ENCODE data around the gene GRB14.
"Not testable (repeated sequence)": the region's sequence is repeated elsewhere in the genome, so short reads cannot be mapped to it uniquely, and the experiment has no call there.

The GRB14 gene

DNA sequence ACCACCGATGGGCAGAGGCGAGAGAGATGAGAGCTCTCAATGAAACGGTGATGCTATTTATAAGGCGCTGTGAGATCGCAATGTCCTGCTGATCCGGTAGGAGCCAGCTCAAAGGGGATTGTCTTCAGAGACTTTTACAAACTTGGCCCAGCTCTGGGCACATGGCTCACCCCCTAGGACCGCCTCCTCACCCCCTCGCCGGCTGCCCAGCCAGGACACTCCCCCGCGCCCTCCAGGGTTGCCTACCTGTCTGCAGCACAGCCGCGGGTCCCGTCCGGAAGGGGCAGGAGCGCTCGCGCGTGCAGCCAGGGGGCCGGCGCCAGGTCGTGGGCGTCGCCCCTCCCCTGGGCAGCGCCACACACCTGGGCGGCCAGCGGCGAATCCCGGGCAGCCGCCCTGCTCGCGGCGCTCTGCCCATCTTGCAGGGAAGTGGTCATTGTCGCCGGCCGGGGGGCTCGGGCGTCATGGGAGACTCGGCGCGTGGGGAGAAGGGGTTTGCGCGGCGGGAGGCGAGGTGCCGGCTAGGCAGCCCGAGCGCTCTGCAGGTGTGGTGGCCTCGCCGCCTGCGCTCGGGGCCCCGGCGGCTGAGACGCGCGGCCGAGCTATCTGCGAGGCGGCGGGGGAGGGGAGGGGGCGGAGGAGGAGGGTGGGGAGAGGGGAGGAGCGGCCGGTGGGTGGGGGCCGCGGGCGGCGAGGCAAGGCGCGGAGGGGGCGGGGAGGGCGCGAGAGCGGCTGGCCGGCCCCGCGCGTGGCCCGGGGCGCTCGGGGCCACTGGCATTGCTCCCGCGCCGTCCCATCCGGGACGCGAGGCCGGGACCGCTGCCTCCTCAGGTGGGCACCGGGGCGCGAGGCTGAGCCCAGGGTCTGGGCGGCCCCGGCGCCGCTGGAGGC, at the start of gene GRB14:
GRB14 (minus strand) TSS at position 610 of the 891 bp plus-strand sequence; CDS start at position 437, 173 bp downstream.
- FAIRE-seq = no peak
- no peak for DNase-seq (ENCODE audit: extremely low spot score, insufficient read length, low read depth)

DNA sequence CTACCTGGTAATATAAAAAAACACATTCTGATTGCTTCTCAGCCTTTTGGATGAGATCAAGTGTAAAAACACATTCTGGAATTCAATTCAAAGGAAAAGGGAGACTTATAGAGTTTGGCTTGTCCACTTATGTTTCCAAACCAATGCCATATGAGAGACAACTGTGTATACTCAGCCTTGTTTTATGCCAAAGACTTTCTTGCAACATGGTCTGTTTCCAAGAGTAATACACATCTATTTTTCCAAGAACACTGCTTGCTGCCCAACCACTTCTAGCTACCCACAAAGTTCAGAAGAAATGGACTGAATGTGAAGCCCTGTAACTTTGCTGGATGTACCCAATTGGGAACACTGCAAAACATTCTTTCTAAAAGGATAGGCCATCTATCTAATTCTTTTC, 48.0 kb upstream of the GRB14 start:
- no peak for DNase-seq (ENCODE audit: extremely low spot score, insufficient read length, low read depth)
- no peak for FAIRE-seq

DNA sequence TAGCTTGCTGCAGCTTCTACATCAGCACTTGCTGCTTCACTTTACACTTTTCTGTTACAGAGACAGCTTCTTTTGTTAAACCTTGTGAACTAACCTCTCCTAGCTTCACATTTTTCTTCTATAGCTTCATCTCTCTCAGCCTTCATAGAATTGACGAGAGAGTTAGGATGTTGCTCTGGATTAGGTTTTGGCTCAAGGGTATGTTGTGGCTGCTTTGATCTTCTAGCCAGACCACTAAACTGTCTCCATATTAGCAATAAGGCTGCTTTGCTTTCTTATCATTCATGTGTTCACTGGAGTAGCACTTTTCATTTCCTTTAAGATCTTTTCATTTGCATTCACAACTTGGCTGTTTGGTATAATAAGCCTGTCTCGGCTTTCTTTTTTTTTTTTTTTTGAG, 46.3 kb upstream of the GRB14 start:
- DNase-seq (ENCODE audit: extremely low spot score, insufficient read length, low read depth) (no peak), FAIRE-seq (no peak)

DNA sequence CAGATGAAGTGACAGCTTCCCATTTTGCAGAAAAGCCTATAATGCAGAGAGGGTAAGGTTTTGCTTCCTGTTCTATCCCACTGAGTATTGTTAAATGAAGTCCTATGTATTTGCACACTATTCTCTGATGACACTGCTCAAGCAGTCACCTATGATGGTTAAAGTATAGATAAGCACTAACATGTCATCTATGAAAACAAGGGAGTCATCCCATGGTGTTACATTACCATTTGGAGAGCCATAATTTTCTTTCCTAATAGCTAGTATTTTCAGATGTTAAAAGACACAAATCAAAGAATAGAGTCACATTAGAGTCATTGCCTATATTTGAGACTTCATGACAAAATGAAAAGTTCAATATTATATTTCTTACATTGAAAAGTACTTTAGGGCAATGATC, 42.8 kb upstream of the GRB14 start:
- DNase-seq (ENCODE audit: extremely low spot score, insufficient read length, low read depth) (no peak), FAIRE-seq (no peak)

DNA sequence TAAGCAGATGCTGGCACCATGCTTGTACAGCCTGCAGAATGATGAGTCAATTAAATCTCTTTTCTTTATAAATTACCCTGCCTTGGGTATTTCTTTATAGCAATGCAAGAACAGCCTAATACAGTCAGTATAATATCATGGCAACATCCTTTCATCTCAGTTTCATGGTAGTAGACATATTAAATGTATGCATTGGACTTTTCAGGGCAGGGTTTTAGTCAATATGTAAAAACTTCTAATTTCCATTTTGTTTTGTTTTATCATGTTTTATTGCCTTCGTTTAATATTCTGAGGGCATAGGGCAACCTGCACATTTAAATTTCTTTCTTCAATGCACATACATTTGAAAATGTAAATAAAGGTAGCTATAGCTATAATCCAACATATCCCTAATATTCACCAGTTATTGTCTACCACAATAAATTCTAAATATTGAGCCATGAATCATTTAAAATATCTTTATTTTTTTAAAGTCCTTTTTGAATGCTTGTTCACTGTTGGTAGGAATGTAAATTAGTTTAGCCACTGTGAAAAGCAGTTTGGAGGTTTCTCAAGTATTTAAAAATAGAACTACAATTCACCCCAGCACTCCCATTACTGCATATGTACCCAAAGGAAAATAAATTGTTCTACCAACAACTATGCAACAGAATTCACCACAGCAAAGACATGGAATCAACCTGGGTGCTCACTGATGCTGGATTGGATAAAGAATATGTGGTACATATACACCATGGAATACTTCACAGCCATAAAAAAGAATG, 41.8 kb upstream of the GRB14 start:
- FAIRE-seq = no peak
- no peak for DNase-seq (ENCODE audit: extremely low spot score, insufficient read length, low read depth)

DNA sequence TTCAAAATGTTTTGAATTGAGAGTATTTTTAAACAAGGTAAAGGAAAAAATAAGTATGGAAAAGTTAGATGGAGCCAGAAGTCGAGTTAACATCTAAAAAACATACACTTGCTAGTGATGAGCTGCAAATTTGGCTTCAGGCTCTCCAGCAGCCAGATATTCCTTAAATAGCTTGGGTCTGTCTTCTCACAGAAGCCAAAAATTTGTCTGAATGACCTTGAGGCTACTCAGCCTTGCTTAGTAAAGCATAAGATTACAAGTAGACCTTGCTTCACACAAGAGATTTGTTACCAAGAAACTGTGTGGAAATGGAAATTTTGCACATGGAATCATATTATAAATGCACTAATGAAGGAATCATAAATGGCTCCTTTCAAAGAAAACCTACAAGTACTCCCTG, 40.8 kb upstream of the GRB14 start:
- FAIRE-seq = no peak
- no peak for DNase-seq (ENCODE audit: extremely low spot score, insufficient read length, low read depth)

DNA sequence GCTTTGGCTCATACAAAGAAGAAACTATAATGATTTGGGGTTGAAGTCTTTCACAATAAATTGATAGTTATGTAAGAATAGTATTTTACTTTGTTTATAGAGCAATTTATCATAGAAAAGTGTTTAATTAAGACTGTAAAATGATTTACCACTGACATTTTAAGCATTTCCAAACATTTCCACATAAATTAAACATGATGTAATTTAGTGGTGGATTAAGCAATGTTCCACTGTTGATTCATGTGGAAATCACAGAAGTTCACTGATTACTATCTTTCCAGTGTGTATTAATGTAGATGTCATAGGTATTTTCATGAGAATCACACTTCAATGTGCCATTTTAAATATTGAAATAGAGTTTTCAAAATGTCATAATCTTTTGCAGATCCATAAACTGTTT, 40.1 kb upstream of the GRB14 start:
- DNase-seq (ENCODE audit: extremely low spot score, insufficient read length, low read depth) (no peak), FAIRE-seq (no peak)

DNA sequence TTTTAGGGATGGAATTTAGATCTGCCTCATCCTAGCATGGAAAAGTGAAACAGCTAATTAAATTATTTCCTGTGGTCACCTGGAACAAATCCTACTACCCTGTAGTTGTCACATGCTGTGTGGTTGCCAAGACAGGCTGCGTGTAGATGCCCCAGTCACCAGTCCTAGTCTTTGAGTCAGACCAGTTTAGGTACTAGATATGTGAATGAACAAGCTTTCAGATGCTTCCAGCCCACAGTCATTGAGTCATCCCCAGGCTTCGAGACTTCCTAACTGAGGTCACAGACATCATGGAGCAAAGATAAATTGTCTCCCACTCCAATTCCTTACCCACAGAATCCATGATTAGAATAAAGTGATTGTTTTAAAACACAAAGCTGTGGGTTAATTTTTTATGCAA, 35.8 kb upstream of the GRB14 start:
- no peak for DNase-seq (ENCODE audit: extremely low spot score, insufficient read length, low read depth)
- no peak for FAIRE-seq

DNA sequence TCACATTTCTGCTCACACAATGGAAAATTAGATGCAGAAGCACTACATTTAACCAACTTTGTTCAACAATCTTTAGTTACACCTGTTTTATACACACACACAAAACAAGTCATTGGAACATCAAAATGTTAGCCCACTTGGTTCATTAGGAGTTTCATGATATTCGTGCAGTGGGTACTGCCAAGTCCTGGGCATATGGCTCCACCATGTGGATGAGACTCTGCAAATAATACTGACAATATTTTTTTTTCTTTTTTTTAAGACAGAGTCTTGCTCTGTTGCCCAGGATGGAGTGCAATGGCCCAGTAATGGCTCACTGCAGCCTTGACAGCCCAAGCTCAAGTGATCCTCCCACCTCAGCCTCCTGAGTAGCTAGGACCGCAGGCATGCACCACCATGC, 34.5 kb upstream of the GRB14 start:
- DNase-seq (ENCODE audit: extremely low spot score, insufficient read length, low read depth) (no peak), FAIRE-seq (no peak)

DNA sequence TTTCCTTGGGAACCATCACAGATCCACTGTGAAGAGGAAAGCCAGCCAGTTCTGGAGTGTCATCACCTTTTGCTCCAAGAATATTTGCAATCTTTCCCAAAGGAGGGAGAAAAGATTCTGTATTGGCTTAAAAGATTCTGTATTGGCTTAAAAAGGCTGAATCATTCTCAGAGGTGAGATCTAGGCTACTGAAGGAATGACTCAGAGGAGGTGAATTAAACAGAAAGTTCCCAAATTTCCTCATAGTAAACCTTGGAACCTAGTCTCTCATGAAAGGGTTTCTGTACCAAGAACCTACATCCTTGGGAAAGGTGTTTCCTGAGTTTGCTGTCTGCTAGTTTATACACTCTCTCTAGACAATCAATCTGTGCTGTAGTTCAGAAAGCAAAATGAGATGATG, 34.1 kb upstream of the GRB14 start:
- DNase-seq (ENCODE audit: extremely low spot score, insufficient read length, low read depth) = no peak
- FAIRE-seq = no peak

DNA sequence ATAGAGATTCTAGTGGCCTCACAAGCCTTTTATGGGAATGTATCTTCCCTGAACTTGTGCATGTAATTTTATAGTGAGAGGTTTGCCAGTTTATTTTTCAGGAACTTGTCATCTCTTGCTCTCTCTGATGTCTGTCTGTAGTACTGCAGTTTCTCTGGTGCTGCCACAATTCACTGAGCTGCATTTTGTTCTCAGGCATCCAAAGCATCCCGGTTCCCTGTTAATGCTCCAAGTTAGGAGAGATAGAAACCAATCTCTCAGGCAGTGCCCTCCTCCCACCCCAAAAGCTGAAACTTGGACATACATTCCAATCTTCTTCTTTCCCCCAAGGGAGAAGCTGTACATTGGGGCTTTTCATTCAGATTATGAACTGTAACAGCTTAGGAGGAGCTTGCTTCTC, 30.1 kb upstream of the GRB14 start:
- FAIRE-seq (no peak), DNase-seq (ENCODE audit: extremely low spot score, insufficient read length, low read depth) (no peak)

DNA sequence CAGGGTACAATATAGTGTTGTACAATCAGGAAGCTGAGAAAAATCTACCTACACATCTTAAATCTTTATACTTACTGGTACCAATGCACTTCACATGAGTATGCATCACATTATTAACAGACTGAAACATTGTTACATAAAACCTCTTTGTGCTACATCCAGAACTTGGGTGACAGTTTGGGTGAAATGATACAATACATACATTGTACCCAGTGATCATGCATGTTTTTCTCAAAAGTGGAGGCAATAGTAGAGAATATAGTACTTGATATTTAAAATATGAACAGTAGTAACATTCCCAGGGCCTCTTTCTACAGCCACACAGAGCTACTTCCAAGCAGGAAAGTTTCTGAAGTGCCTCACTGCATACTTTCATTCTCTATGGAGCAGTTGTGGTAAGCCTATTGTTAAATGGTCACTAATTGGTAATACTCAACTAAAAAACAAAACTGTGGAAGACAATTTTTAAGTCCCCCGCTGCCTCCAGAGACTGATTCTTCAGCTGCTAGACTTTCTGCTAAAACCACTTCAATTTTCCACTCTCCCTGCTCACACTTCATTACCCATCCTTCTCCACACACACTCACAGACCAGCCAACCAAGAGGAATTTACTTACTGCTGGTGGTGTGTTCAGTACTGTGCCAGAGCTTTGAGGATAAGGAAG, 22.9 kb upstream of the GRB14 start:
- no peak for DNase-seq (ENCODE audit: extremely low spot score, insufficient read length, low read depth)
- no peak for FAIRE-seq

DNA sequence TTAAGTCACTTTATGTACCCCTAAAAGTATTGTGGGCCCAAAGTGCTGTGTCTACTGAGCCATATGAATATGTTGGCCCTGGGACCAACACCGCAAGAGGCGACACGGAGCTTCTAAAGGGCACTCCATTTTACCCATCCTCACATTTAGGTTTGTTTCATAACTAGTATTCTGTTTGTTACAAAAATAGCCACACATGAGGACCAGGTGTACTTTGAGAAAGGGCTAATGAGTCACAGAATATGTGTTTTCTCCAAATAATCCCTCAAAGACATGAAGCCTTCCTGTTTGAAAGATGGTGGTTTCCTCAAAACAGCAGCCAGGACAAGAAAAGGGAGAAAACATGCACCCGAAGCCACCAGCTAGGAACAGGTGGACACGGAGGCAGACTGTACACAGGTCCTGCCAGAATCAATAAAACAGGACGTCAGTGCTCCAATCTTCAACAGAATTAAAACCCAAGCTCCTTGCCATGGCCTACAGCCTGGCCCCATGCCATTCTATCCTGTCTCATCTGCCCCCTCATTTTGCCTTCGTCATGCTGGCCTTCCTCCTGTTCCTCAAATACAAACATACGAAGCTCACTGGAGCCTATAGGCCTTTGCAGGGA, 21.8 kb upstream of the GRB14 start:
- no peak for FAIRE-seq
- no peak for DNase-seq (ENCODE audit: extremely low spot score, insufficient read length, low read depth)

DNA sequence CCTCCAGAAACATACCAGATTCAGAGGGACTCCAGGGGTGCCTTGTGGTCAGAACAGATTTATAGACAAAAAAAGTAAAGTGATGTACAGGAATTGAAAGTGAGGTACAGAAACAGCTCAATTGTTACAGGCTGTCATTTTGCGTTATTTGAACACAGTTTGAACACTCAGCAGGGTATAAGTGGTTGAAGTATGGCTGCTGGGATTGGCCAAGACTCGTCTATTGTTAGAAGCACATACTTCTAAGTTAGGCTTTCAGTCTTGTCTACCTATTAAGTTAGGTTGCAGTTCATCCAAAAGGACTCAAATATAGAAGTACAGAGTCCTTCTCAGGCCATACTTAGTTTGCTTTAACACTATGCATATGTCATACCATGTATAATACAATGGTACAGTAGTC, 21.0 kb upstream of the GRB14 start:
- no peak for DNase-seq (ENCODE audit: extremely low spot score, insufficient read length, low read depth)
- no peak for FAIRE-seq

DNA sequence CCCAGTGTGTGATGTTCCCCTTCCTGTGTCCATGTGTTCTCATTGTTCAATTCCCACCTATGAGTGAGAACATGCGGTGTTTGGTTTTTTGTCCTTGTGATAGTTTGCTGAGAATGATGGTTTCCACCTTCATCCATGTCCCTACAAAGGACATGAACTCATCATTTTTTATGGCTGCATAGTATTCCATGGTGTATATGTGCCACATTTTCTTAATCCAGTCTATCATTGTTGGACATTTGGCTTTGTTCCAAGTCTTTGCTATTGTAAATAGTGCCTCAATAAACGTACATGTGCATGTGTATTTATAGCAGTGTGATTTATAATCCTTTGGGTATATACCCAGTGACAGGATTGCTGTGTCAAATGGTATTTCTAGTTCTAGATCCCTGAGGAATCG, 7.0 kb upstream of the GRB14 start:
- not testable (repeated sequence) for DNase-seq (ENCODE audit: extremely low spot score, insufficient read length, low read depth); FAIRE-seq

DNA sequence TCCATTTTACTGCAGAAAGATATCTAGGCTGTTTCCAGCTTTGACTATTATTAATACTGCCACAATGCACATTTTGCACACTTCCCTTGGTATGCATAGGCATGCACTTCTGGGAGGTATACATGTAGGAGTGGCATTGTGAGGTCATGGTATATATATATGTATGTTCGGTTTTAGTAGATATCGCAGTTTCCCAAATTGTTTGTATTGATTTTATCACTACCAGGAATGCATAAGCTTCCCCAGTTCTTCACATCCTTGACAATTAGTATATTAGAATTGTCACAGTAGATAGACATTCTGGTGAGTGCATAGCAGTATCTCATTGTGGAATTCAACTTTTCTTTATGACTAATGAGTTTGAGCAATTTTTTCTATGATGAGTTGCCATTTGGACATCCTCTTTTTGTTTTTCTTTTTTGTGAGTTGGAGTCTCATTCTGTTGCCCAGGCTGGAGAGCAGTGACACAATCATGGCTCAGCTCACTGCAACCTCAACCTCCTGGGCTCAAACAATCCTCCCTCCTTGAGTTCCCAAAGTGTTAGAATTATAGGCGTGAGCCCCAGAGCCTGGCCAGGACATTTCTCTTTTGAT, 4.2 kb upstream of the GRB14 start:
- FAIRE-seq (no peak), DNase-seq (ENCODE audit: extremely low spot score, insufficient read length, low read depth) (no peak)

DNA sequence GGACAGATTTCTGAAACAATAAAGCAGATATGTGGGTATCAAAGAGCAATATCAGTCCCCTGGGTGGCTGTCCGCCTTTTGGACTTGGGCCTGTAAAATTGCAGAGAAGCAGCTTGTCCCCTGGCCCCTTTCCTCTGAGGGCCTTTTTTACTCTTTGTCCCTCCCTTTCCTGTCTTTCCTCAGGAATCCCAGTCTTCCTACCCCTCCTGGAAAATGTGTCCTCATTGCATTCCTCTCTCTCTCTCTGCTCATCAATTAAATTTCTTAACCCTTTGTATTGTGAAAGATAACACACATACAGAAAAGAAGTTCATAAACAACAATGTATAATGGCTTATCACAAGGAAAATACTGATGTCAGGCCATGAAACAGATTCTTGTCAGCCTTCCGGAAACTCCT, 3.0 kb upstream of the GRB14 start:
- FAIRE-seq (no peak), DNase-seq (ENCODE audit: extremely low spot score, insufficient read length, low read depth) (no peak)

DNA sequence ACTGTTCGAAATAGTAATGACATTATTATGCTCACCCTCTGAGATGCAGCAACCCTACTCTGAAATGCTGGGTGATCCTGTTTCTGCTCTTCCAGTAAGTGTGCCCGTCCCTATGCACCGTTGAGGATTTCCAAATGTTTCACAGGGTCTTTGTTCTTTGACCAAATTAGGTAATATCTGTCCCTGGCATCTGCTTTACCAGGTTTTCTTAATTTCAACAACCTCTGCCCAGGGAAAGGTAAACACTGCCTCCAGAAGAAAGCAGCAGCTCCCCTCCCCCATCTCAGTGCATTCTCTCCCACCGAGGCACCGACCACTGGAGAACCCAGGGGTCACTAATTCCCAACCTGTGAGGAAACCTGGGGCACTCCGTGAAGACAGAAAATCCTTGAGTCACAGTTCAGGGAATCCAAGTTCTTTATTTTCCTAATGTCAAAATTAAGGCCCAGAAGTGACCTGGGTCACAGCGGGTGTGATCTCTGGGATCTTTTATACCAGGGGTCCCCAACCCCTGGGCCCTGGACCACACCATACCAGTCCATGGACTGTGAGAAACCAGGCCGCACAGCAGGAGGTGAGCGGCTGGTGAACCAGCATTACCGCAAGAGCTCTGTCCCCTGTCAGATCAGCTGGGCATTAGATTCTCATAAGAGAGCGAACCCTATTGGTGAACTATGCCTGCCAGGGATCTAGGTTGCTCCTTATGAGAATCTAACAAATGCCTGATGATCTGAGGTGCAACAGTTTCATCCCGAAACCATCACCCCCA, 1.2 kb upstream of the GRB14 start:
- no peak for DNase-seq (ENCODE audit: extremely low spot score, insufficient read length, low read depth)
- no peak for FAIRE-seq

DNA sequence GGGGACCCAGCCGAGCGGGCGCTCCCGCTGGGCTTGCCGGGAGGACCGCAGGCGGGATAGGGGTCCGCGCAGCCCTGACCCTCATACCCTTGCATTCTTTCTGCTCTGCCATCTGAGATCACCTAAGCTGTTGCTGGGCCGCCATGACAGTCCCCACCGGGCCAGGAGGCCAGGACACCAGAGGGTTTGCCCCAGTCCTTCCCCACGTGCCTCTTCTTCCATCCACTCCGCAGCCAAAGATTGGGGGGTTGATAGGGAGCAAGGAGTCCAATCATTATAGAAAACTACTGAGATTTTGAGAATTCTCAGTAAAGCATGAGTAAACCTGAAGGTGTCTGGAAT, 453 bp upstream of the GRB14 start:
- FAIRE-seq (no peak), DNase-seq (ENCODE audit: extremely low spot score, insufficient read length, low read depth) (no peak)

DNA sequence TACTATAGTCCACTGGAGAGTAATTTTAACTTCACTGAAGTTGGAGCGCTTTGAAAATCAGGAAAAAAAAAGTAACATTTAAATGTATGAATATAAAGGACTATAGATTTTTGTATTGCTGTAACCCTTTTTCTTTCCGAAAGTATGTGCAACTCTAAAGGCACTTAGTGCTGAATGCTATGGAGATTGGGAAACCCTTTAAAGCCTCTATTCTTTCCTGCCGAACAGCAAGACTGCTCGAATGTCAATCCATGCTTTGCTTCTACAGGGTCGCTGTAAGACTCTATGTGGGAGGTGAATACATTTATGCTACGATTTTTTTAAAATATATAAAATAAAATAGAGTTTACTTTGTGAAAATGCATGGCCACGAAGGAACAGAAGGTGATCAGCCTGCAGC, 825 bp downstream of the GRB14 start:
- DNase-seq (ENCODE audit: extremely low spot score, insufficient read length, low read depth) (no peak), FAIRE-seq (no peak)

All from GM18507 (cell line).